SU-DHL-6 (cell line): ENCODE results near the gene RNASE4.

ENCODE experiments used
- EZH2phosphoT487 ChIP-seq: fragments of 200-600 bp; sonication (generic), shearing (Covaris generic); conservative IDR thresholded peaks from 2 replicates; pipeline ENCODE4 v1.6.1; 2018; ENCODE audit warnings: mild to moderate bottlenecking, antibody characterized with exemption, low read length, moderate library complexity, mixed read lengths
- TF ChIP-seq, protein P1 (sequence below): fragments of 200-600 bp; sonication (generic); IDR thresholded peaks from one replicate; pipeline ENCODE4 v1.5.1; 2017; ENCODE audit warnings: antibody characterized with exemption, mild to moderate bottlenecking, low read length, moderate library complexity; ENCODE audit not compliant: insufficient read depth, poor library complexity, severe bottlenecking

DNA sequence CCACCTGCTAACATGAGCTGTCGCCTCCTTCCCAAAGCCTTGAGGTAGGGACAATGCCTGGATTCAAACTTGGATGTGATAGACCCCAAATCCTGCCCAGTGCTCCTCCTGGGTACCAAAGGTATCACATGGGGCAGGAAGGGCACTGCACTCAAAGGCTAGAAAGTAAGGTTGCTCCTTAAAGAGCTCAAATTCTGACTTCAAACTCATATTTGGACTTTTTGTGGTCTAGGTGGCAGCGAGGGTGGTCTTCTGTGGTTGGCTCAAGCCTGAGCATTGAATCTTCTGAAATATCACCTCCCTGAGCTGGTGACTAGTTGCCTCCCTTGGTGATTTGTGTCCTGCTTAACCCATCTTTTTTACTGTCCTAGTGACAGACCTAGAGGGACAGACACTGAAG, 8.3 kb upstream of the RNASE4 start:
- TF ChIP-seq, protein P1, sequence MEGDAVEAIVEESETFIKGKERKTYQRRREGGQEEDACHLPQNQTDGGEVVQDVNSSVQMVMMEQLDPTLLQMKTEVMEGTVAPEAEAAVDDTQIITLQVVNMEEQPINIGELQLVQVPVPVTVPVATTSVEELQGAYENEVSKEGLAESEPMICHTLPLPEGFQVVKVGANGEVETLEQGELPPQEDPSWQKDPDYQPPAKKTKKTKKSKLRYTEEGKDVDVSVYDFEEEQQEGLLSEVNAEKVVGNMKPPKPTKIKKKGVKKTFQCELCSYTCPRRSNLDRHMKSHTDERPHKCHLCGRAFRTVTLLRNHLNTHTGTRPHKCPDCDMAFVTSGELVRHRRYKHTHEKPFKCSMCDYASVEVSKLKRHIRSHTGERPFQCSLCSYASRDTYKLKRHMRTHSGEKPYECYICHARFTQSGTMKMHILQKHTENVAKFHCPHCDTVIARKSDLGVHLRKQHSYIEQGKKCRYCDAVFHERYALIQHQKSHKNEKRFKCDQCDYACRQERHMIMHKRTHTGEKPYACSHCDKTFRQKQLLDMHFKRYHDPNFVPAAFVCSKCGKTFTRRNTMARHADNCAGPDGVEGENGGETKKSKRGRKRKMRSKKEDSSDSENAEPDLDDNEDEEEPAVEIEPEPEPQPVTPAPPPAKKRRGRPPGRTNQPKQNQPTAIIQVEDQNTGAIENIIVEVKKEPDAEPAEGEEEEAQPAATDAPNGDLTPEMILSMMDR: no peak
- TF ChIP-seq EZH2phosphoT487: no peak
